Activated T-cell treated with anti-CD3 and anti-CD28 coated beads, Interleukin-2, amount 50 U/mL, for 4 hours (primary cell): Measurements from ENCODE around the gene SLC25A15. TPM values are rescaled to one million over a fixed set of nuclear protein-coding genes. Genes with fewer than 3 reads are reported as not detected.
"Not testable (repeated sequence)": the region's sequence is repeated elsewhere in the genome, so short reads cannot be mapped to it uniquely, and the experiment has no call there.

ENCODE experiments used
- ATAC-seq, 2 donors: fragments of 200-7000 bp; cut with Tn5 transposase; one replicate each; pipeline ENCODE4 v1.10.0; 2021
- DNase-seq: peaks from one replicate; pipeline ENCODE4 v3.0.0-alpha.2; 2020
- H3K27me3 Mint-ChIP-seq: one replicate; pipeline ENCODE4 v1.8.0; 2021; ENCODE audit warnings: low read depth, mixed read lengths
- H3K36me3 Mint-ChIP-seq: one replicate; pipeline ENCODE4 v1.8.0; 2022; ENCODE audit warnings: mixed read lengths; ENCODE audit not compliant: insufficient read depth
- H3K4me1 Mint-ChIP-seq: one replicate; pipeline ENCODE4 v1.8.0; 2021; ENCODE audit warnings: low read depth, mixed read lengths
- H3K4me3 Mint-ChIP-seq: one replicate; pipeline ENCODE4 v1.8.0; 2021; ENCODE audit warnings: mild to moderate bottlenecking, moderate library complexity, mixed read lengths
- H3K9me3 Mint-ChIP-seq: one replicate; pipeline ENCODE4 v1.8.0; 2021; ENCODE audit warnings: mixed read lengths
- total RNA-seq, 3 donors: library from RNA; stranded (reverse); gene quantifications; one replicate each; pipeline ENCODE4 v1.2.1, GENCODE V29; 2021

The SLC25A15 gene
- total RNA-seq, 3 donors from 2014 or later, result 19.8 to 25.2 (median 24.6) TPM

GRCh38 chr13:40813667-40814454, 24.4 kb downstream of the SLC25A15 start:
- ATAC-seq (no peak), DNase-seq (no peak)
- Mint-ChIP-seq H3K9me3 (peaks cover 16% of the 10 kb centered on the region), H3K36me3 (peaks cover 46% of the 10 kb centered on the region), H3K4me3 (no peak overlapping the region), H3K27me3 (no peaks in the 10 kb centered on the region), H3K4me1 (no peaks in the 10 kb centered on the region)

GRCh38 chr13:40814803-40815202, 25.4 kb downstream of the SLC25A15 start:
- H3K36me3 Mint-ChIP-seq, result peaks cover 37% of the 10 kb centered on the region

GRCh38 chr13:40818926-40819325, 29.5 kb downstream of the SLC25A15 start:
- peaks cover 2% of the 10 kb centered on the region for H3K4me1 Mint-ChIP-seq
- H3K4me3 Mint-ChIP-seq, result no peak overlapping the region
- no peaks in the 10 kb centered on the region for H3K27me3 Mint-ChIP-seq
- DNase-seq (no peak), ATAC-seq (no peak)
- peaks cover 21% of the 10 kb centered on the region for H3K36me3 Mint-ChIP-seq
- peaks cover 16% of the 10 kb centered on the region for H3K9me3 Mint-ChIP-seq

More at GRCh38 chr13:40814803-40815202, 25.4 kb downstream of the SLC25A15 start:
- ATAC-seq (no peak), DNase-seq (no peak)
- no peaks in the 10 kb centered on the region for H3K4me1 Mint-ChIP-seq
- peaks cover 16% of the 10 kb centered on the region for H3K9me3 Mint-ChIP-seq
- no peak overlapping the region for H3K4me3 Mint-ChIP-seq
- H3K27me3 Mint-ChIP-seq, result no peaks in the 10 kb centered on the region

GRCh38 chr13:40819797-40820315, 30.4 kb downstream of the SLC25A15 start:
- H3K4me1 Mint-ChIP-seq, result peaks cover 2% of the 10 kb centered on the region
- H3K27me3 Mint-ChIP-seq, result no peaks in the 10 kb centered on the region
- ATAC-seq, result no peak
- H3K9me3 Mint-ChIP-seq, result peaks cover 15% of the 10 kb centered on the region
- no peak for DNase-seq
- H3K36me3 Mint-ChIP-seq, result peaks cover 16% of the 10 kb centered on the region
- no peak overlapping the region for H3K4me3 Mint-ChIP-seq

- not testable (repeated sequence) for ATAC-seq, H3K4me1 Mint-ChIP-seq, H3K27me3 Mint-ChIP-seq, H3K9me3 Mint-ChIP-seq, H3K4me3 Mint-ChIP-seq, DNase-seq
- peaks cover 20% of the 10 kb centered on the region for H3K36me3 Mint-ChIP-seq
Observed at GRCh38 chr13:40839725-40840124, 50.3 kb downstream of the SLC25A15 start.

GRCh38 chr13:40840955-40841354, 51.5 kb downstream of the SLC25A15 start:
- peaks cover 19% of the 10 kb centered on the region for H3K36me3 Mint-ChIP-seq
- not testable (repeated sequence) for H3K9me3 Mint-ChIP-seq, ATAC-seq, H3K27me3 Mint-ChIP-seq, DNase-seq, H3K4me1 Mint-ChIP-seq, H3K4me3 Mint-ChIP-seq

Other genes with a start within 250 kb of the SLC25A15 start
- 10 to 100 TPM; 61.1 to 64.0 (median 62.7) TPM for gene FOXO1, start 123.0 kb upstream of the SLC25A15 start, total RNA-seq
- gene MRPS31, start 18.4 kb upstream of the SLC25A15 start, total RNA-seq, result 10 to 100 TPM; 43.6 to 48.4 (median 46.4) TPM
- gene ELF1, start 229.7 kb downstream of the SLC25A15 start, total RNA-seq, result 10 to 100 TPM; 49.0 to 56.6 (median 55.9) TPM